NCI-H146 (cell line): ENCODE results near the gene POP4.
A peak's percentile ranks its signal among the peaks of the same experiment; 100 is the strongest.
"Not testable (repeated sequence)": the region's sequence is repeated elsewhere in the genome, so short reads cannot be mapped to it uniquely, and the experiment has no call there.

Experiments used
- DNase-seq: peaks from one replicate; lab custom pipeline; 2025; lab: John Stamatoyannopoulos, UW

The POP4 gene, protein sequence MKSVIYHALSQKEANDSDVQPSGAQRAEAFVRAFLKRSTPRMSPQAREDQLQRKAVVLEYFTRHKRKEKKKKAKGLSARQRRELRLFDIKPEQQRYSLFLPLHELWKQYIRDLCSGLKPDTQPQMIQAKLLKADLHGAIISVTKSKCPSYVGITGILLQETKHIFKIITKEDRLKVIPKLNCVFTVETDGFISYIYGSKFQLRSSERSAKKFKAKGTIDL

DNA sequence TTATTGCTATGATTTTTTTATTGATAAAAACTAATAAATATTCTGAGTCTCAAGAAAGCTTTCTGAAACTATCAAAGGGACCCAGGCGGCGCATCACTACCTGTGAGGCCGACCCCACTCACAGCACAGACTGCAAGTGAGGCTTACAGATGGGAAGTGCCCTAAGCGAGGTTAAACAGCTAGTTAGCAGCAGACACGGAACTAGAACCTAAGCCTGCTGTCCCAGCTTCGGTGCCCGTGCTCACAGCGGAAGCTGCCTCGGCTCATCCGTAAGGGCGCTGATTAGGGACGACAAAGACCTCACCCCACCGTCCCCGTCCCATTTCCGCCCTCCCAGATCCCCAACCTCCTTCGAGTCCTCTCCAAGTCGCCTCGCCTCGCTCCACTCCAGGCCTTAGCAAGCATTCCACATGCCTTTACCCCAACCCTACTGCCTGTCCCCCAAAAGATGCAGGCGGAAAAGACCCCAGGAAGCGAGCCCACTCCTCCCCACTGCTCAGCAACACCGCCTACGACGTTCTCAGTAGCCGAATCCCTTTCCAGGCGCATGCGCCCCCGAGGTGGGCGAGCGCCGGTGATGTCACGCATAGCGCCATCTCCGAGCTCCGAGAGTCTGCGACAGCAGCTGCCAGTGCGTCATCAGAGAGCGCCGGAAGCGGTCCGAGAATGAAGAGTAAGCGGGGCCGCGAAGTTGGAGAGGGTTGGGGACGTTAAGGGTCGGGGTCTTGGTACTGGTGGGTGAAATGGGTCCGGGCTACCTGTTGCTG is at the start of gene POP4:
POP4 (plus strand) TSS at position 631 of the 767 bp plus-strand sequence; CDS start at position 667, 36 bp downstream.
- peak; percentile 96 for DNase-seq

DNA sequence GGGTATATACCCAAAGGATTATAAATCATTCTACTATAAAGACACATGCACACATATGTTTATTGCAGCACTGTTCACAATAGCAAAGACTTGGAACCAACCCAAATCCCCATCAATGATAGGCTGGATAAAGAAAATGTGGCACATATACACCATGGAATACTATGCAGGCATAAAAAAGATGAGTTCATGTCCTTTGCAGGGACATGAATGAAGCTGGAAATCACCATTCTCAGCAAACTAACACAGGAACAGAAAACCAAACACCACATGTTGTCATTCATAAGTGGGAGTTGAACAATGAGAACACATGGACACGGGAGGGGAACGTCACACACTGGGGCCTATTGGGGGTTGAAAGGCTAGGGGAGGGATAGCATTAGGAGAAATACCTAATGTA is 47.0 kb upstream of the POP4 start:
- not testable (repeated sequence) for DNase-seq

DNA sequence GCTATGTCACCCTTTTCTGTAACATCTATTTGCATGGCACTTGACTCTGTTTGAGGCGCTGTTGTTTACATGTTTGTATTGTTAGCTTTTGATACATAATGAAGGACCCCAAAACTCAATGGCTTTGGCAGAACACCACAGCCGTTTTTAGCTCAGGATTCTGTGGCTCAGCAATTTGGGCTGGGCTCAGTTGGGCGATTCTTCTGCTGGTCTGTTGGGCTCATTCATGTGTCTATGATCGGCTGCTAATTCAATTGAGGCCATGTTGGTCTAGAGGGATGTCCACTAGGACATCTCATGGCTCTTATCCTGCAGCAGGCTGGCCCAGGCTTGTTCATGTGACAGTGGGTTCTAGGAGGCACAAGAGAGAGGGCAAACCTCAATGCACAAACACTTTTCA is 46.3 kb upstream of the POP4 start:
- DNase-seq, result no peak

DNA sequence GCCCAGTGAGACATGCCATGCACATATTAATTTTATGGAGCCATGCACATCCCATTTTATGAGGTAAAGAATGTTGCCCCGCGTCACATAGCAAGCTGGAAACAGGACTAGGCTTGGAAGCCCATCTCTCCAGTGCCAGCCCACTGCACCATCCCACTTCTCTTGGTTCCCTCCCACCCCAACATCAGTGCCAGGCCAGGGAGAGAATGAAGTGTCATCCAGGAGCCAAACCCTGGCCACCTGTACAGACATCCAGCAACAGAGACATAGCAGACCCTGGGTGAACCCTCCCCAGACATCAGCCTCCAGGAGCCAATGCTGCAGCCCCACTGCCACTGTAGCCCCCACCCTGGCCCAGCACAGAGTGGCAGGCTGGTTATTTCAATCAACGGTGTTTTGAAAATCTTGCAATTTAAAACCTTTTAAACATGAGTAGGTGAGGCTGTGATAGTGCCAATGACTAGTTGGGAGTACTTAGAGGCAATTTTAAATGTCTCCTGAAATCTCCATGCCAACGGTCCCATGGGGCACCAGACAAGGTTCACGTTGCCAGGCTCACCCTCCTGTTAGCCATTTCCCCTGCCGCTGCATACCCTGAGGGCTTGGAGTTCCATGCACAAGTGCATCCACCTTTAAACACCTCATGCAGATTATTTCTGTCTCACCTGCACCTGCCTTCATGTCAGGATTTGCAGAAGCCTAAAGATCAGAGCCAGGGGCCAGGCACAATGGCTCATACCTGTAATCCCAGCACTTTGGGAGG is 45.6 kb upstream of the POP4 start:
- no peak for DNase-seq

DNA sequence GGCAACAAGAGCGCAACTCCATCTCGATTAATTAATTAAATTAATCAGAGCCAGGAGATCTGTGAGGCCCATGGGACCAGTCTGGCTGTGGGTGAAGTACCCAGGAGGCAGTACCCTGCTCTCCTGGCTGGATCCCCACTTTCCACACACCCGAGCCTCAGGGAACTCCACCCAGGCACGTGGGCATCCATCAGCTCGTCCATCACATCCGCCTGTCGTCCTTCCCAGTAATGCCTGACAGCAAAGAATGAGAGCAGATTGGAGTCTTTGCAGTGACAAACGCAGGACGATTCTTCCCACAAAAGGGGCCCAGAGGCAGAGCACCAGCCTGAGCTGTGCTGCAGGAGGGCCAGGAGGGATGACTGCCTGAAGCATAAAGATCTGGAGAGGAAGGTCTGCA is 44.5 kb upstream of the POP4 start:
- DNase-seq, result no peak

DNA sequence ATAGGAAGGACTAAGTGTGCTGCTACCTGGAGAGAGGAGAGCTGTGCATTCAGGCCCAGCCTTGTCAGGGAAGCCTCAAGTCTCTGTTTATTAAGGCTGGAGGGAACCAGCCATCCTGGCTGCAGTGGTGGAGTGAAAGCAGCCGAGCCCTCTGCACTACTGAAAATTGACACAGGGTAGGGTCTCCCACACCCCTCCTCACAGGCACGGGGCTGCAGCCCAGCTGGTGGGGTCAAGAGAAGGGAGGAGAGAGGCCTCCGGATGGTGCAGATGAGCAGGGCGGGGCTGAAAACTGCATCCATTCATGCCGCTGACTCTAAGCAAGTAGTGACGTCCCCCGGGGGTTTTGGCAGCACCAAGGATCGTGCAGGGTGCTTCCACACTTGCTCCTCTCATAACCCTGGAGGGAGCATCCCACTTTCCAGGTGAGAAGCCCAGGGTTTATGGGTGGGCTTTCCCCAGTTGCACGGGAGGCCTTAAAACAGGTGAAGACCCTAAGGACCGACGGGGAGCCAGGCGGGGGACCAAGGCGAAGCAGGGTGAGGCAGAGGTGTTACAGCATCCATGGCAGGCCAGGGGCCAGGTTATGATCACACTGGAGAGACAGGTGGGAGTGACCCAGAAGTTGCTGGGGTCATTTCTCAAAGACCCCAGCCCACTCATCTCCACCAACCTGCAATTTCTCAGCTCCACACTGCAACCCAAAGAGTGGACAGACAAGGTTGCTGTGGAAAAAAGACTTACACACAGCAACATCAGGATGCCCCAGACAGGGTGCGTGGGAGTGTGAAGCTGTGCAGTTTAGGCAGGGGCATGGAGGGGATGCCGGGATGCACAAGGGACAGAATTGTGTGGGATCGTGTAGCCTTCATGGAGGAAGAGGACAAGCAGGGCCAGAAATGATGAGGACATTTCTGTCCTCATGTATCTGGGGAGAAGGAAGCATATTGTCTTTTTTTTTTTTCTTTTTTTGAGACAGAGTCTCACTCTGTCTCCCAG is 43.5 kb upstream of the POP4 start:
- DNase-seq, result no peak

DNA sequence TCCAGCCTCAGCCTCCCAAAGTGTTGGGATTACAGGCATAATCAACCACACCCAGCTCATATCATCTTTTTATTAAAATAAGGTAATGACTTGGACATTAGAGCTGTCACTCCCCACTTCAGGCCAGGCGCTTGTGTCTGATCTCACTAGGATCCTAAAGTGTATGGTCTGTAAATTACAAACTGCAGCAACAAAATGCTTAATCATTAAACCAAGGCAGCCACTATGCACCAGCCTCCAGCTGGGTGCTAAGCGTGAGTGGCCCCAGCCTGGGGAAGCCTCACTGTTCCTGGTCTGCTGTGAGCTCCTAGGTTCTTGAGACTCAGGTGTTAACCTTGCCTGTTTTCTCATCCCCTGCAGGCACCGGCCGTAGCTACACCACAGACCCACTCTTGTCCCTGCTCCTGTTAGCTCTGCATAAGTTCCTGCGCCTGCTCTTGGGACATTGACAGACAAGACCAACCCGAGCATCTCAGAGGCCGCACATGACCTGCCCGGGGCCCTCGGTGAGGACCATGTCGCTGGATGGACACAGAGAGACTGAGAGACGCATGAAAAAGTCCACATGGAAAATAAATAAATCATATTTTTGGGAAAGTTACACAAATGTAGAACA is 42.5 kb upstream of the POP4 start:
- DNase-seq, result no peak

DNA sequence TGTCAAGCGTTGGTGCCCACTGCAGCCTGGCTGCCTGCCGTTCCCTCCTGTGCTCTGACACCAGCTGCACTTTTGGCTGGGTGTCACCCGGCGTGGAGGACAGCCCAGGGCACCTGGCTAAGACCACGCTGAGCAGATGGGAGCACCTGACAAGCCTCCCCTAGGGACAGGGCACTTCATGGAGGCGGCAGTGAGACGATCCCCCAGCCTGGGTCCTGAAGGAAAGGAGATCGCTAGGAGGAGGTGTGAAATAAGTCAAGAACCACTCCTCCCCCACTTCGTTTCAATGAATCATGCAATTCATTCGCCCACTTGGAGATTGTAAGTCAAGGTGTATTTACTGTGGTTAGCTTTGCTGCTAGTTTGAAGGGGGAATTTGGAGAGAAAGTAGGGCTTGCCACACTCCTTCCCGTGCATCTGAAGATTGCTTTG is 41.5 kb upstream of the POP4 start:
- DNase-seq, result no peak

DNA sequence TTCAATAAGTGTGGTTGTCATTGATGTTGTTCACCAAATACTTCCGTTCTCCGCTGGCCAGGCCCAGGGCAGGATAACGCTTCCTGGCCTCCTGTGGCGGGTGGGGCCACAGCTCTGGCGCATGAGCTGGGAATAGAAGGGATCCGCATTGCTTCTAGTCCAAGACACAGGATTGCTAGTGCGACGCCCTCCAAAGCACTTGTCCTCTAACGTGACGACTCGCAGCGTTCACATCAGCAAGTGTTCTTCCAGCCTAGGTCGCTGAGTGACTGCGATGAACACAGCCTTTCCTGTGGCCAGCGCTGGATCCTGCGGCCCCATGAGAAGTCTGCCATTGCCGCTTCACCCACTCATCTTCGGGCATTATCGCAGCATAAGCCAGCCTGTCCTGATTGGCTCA is 40.9 kb upstream of the POP4 start:
- no peak for DNase-seq

DNA sequence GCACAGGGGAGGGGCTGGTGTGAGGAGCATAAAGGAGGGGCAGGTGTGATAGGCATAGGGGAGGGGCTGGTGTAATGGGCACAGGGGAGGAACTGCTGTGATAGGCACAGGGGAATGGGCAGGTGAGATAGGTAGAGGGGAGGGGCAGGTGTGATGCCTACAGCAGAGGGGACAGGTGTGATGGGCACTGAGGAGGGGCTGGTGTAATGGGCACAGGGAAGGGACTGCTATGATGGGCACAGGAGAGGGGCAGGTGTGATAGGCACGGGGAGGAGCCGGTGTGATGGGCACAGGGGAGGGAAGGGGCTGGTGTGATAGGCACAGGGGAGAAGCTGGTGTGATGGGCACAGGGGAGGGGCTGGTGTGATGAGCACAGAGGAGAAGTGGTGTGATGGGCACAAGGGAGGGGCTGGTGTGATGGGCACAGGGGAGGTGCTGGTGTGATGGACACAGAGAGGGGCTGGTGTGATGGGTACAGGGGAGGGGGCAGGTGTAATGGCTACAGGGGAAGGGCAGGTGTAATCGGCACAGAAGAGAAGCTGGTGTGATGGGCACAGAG is 39.5 kb upstream of the POP4 start:
- DNase-seq, result no peak

DNA sequence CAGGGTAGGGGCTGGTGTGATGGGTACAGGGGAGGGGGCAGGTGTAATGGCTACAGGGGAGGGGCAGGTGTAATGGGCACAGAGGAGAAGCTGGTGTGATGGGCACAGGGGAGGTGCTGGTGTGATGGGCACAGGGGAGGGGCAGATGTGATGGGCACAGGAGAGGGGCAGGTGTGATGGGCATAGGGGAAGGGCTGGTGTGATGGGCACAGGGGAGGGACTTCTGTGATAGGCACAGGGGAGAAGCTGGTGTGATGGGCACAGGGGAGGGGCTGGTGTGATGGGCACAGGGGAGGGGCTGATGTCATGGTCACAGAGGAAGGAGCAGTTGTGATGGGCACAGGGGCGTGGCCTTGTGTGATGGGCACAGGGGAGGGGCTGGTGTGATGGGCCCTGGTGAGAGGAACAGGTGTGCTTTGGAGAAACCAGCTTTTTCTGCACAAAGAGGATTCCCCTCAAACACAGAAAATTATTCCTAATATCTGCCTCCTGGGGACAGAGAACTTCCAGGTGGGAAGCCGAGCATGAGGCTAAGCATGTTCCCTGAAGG is 38.6 kb upstream of the POP4 start:
- no peak for DNase-seq

DNA sequence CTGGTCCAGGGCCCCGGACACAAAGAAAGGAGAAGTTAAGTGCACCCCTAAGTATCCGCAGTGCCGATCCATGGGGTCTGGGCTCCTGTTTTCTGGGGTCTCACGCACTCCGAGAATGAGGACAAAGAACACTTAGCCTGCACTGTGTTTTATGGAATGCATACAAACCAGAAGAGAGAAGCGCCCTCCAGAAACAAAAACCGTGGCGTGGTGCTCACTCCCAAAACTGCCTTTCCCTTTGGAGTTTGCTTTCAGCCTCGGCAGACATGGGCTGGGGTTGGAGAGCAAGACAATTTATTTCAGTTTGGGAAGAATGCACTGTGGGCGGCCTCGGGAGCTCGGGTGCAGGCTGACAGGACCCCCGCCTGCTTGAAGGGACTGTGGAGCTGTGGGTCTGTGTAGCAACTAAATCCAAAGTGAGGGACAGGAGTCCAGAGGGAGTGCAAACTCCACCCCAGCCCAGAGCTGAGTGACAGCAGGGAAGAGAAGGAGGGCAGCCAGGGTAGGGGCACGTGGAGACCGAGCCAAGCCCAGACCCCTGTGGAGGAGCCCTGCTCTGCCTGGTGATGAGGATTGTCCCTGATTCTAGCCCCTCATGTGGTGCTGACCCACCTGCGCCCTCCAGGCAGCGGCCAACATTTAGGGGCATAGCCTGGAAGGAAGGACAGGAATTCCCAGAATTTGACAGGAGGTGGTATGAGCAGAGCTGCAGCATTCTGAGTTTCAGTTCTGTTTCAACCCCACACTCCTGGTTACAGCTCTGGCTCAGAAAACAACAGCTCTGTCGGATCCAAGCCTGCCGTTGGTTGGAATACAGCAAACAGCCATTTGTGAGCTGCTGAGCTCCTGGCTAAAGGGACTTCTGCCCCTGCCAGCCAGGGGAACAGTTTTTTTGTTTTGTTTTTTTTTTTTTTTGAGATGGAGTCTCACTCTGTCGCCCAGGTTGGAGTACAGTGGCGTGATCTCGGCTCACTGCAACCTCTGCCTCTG is 37.8 kb upstream of the POP4 start:
- DNase-seq, result no peak

DNA sequence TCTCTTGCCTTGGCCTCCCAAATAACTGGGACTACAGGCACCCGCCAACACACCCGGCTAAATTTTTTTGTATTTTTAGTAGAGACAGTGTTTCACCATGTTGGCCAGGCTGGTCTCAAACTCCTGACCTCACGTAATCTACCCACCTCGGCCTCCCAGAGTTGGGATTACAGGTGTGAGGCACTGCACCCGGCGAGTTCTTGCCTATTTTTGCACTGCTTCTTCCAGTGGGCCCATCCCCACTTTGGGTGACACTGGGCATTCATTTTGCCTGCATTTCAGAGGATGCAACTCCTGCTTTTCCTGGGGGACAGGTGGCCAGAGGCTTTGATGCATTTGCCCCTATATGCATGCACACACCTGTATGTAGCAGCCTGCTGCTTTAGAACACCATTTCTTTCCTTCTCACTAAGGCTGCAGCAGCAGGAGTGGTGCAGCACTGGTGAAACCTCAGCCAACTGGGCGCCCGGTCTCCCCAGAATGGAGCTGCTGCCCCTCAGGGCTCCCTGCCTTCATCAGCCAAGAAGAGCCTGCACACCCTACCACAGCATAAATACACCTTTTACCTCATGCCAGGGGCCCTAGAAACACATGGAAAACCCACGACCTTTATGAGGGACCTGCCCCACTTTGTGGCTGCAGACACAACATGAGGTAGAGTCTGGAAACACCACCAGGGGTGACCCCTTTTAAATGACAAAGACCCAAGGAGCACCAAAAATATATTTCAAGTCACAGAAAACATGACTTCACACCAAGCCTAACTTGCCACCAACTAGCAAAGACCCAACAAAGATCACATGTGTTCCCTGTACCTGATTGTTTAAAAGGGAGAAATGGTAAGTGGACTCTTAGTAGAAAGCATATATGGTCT is 36.8 kb upstream of the POP4 start:
- DNase-seq, result no peak

DNA sequence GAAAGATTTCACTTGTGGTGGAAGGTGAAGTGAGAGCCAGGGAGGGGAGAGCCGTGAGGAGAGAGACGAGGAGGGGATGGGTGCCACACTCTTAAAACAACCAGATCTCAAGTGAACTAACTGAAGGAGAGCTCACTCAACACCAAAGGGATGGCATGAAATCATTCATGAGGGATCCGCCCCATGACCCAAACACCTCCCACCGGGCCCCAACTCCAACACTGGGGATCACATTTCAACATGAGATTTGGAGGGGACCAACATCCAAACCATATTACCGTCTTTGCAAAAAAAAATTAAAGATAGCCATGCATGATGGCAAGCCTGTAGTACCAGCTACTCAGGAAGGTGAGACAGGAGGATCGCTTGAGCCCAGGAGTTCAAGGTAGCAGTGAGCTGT is 34.9 kb upstream of the POP4 start:
- DNase-seq, result no peak

DNA sequence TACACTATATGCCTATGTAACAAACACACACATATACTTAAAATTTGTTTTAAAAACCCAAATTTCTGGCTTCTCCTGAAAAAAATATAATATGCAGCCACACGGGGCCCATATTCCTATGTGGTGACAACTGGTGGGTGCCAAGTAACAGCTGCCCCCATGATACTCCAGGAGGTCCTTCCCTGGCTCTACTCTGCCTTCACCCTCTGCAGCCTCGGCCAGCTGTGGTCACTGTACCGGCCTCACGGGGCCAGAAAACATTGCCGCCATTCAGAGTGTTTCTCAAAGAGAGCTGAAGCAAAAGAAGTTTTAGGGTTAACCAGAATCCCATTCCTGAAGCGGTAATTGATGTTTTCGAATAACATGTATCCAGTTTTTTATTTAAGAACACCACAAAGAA is 32.6 kb upstream of the POP4 start:
- DNase-seq, result no peak

DNA sequence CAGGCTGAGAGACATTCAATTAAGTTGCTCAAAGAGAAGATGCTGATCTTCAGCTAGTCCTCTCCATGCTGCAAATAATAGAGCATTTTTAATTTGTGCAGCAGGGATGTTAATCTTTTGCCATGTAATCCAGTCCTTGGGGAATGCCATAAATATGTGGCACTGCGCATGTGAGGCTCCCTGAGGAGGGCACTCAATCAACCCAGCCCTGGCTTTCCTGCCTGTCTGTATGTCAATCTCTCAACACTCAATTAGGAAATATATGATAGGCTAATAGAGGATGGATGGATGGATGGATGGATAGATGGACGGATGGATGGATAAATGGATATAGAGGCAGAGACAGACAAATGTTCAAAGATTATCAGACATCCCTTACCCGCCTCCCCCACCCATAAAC is 31.6 kb upstream of the POP4 start:
- no peak for DNase-seq

DNA sequence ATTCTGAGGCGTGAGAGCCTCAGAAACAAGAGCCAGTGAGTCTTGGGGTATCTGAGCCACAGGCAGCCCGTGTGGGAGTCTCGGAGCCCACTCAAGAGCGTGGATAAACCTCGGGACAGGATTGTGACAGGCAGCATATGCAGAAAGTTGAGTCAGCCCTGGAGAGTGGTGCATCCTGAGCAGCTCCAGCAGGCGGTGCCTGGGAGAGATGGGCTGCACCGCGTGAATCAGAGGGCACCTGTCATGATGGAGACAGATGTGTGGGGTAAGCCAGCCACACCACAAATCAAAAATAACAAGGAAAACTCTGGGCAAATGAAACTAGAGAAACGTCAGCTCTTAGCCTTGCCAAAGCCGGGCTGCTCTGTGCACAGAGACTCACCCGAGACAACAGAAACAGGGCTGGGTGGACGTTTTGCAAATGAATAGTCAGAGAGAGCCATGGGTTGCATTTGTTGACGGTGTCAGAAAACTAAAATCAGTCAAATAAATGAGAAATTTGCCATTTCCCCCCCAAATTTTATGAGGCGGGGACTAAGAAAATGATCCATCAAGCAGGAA is 30.0 kb upstream of the POP4 start:
- no peak for DNase-seq
